DOHH2 (cell line): ENCODE data around the gene ANKRD13C.
"Not testable (repeated sequence)": the region's sequence is repeated elsewhere in the genome, so short reads cannot be mapped to it uniquely, and the experiment has no call there.

Source experiments
- H3F3A ChIP-seq: fragments of 200-600 bp; sonication (generic), shearing (Covaris generic); 2 replicates; pipeline ENCODE4 v1.6.0; 2016; ENCODE audit warnings: antibody characterized with exemption, mild to moderate bottlenecking; ENCODE audit not compliant: control insufficient read depth, insufficient read depth
- H3K27ac ChIP-seq: fragments of 200-600 bp; sonication (generic); 2 replicates; pipeline ENCODE4 v1.5.1; 2014; ENCODE audit warnings: low read depth, mild to moderate bottlenecking, low read length, moderate library complexity
- H3K27me3 ChIP-seq: fragments of 200-600 bp; sonication (generic); 2 replicates; pipeline ENCODE4 v1.6.1; 2014; ENCODE audit warnings: mild to moderate bottlenecking, low read length, mixed read lengths; ENCODE audit not compliant: control insufficient read depth
- H3K36me3 ChIP-seq: fragments of 200-600 bp; sonication (generic); 2 replicates; pipeline ENCODE4 v1.6.1; 2014; ENCODE audit warnings: mild to moderate bottlenecking, low read length, moderate library complexity, mixed read lengths; ENCODE audit not compliant: control insufficient read depth
- H3K4me1 ChIP-seq: fragments of 200-600 bp; sonication (generic); 2 replicates; pipeline ENCODE4 v1.6.1; 2014; ENCODE audit warnings: mild to moderate bottlenecking, low read length, mixed read lengths; ENCODE audit not compliant: control insufficient read depth
- H3K4me2 ChIP-seq: fragments of 200-600 bp; sonication (generic); 2 replicates; pipeline ENCODE4 v1.6.0; 2014; ENCODE audit warnings: mild to moderate bottlenecking, low read length, moderate library complexity
- H3K4me3 ChIP-seq: fragments of 200-600 bp; sonication (generic); 2 replicates; pipeline ENCODE4 v1.5.1; 2014; ENCODE audit warnings: mild to moderate bottlenecking, low read length, mixed read lengths
- H3K79me2 ChIP-seq: fragments of 200-600 bp; sonication (generic); 2 replicates; pipeline ENCODE4 v1.6.1; 2014; ENCODE audit warnings: mild to moderate bottlenecking, low read length, mixed read lengths; ENCODE audit not compliant: control insufficient read depth
- H3K9me2 ChIP-seq: fragments of 200-600 bp; sonication (generic); replicated peaks from 2 replicates; pipeline ENCODE4 v1.6.1; 2014; ENCODE audit warnings: mild to moderate bottlenecking, low read length, mixed read lengths; ENCODE audit not compliant: control insufficient read depth
- H3K9me3 ChIP-seq: fragments of 200-600 bp; sonication (generic); 2 replicates; pipeline ENCODE4 v1.6.1; 2014; ENCODE audit warnings: antibody characterized with exemption, low read length, mixed read lengths; ENCODE audit not compliant: control insufficient read depth, insufficient read depth
- H4K20me1 ChIP-seq: fragments of 200-600 bp; sonication (generic); 2 replicates; pipeline ENCODE4 v1.6.0; 2014; ENCODE audit warnings: low read depth, mild to moderate bottlenecking, antibody characterized with exemption, low read length, moderate library complexity; ENCODE audit not compliant: control insufficient read depth, insufficient read depth
- EZH2phosphoT487 ChIP-seq: fragments of 200-600 bp; sonication (generic); IDR thresholded peaks from 2 replicates; pipeline ENCODE4 v1.6.1; 2017; ENCODE audit warnings: borderline replicate concordance, mild to moderate bottlenecking, antibody characterized with exemption, low read length, moderate library complexity, mixed read lengths
- TF ChIP-seq, protein P1 (sequence below): fragments of 200-600 bp; sonication (generic); IDR thresholded peaks from one replicate; pipeline ENCODE4 v1.5.1; 2014; ENCODE audit warnings: antibody characterized with exemption, mild to moderate bottlenecking, low read depth, low read length; ENCODE audit not compliant: poor library complexity, severe bottlenecking

Gene ANKRD13C

GRCh38 chr1:70372426-70372825 lies 17.9 kb upstream of the ANKRD13C start:
- Histone ChIP-seq H3K4me3 (no peak overlapping the region), H3K4me1 (no peaks in the 10 kb centered on the region), H3K27me3 (no peaks in the 10 kb centered on the region), H3K9me3 (no peaks in the 10 kb centered on the region), H3F3A (no peaks in the 10 kb centered on the region), H3K27ac (no peak overlapping the region), H3K79me2 (no peaks in the 10 kb centered on the region), H3K9me2 (no peaks in the 10 kb centered on the region), H3K4me2 (no peak overlapping the region), H3K36me3 (no peaks in the 10 kb centered on the region), H4K20me1 (no peaks in the 10 kb centered on the region)
- TF ChIP-seq, protein P1, sequence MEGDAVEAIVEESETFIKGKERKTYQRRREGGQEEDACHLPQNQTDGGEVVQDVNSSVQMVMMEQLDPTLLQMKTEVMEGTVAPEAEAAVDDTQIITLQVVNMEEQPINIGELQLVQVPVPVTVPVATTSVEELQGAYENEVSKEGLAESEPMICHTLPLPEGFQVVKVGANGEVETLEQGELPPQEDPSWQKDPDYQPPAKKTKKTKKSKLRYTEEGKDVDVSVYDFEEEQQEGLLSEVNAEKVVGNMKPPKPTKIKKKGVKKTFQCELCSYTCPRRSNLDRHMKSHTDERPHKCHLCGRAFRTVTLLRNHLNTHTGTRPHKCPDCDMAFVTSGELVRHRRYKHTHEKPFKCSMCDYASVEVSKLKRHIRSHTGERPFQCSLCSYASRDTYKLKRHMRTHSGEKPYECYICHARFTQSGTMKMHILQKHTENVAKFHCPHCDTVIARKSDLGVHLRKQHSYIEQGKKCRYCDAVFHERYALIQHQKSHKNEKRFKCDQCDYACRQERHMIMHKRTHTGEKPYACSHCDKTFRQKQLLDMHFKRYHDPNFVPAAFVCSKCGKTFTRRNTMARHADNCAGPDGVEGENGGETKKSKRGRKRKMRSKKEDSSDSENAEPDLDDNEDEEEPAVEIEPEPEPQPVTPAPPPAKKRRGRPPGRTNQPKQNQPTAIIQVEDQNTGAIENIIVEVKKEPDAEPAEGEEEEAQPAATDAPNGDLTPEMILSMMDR: no peak
- no peak for TF ChIP-seq EZH2phosphoT487

GRCh38 chr1:70371586-70371985 lies 17.1 kb upstream of the ANKRD13C start:
- not testable (repeated sequence) for H3F3A ChIP-seq, H3K4me2 ChIP-seq, H3K27ac ChIP-seq, H4K20me1 ChIP-seq, H3K79me2 ChIP-seq, H3K27me3 ChIP-seq, H3K4me3 ChIP-seq, H3K9me3 ChIP-seq, H3K4me1 ChIP-seq, H3K36me3 ChIP-seq, H3K9me2 ChIP-seq

DNA sequence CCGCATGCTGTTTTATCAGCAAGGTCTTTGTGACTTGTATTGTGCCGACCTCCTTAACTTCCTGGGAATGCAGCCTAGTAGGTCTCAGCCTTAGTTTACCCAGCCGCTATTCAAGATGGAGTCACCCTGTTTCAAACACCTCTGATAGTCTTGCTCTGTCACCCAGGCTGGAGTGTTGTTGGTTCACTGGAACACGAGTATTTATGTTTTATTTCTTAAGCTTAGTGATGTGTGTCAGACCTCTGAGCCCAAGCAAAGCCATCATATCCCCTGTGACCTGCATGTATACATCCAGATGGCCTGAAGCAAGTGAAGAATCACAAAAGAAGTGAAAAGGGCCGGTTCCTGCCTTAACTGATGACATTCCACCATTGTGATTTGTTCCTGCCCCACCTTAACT lies 12.9 kb upstream of the ANKRD13C start:
- H3K79me2 ChIP-seq, H3K4me2 ChIP-seq, H3K4me1 ChIP-seq, H3K4me3 ChIP-seq, H4K20me1 ChIP-seq, H3K27me3 ChIP-seq, H3K9me2 ChIP-seq, H3K27ac ChIP-seq, H3F3A ChIP-seq, H3K9me3 ChIP-seq, H3K36me3 ChIP-seq: not testable (repeated sequence)

DNA sequence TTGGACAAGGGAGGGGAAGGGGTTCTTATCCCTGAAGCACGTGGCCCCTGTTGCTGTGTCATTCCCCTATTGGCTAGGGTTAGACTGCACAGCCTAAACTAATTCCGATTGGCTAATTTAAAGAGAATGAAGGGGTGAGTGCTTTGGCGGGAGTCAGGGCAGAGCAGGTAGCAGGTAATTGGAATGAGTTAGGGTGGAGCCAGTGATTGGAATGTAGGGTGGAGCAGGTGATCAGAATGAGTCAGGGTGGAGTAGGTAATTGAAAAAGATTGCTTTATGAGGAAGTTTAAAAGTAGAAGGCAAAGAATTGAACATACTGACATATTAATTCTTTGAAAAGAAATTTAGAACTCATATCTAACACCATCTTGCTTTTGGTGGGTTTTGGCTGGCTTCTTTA lies 12.5 kb upstream of the ANKRD13C start:
- H3K79me2 ChIP-seq, H3F3A ChIP-seq, H3K27ac ChIP-seq, H3K9me2 ChIP-seq, H3K9me3 ChIP-seq, H3K4me3 ChIP-seq, H4K20me1 ChIP-seq, H3K27me3 ChIP-seq, H3K4me2 ChIP-seq, H3K36me3 ChIP-seq, H3K4me1 ChIP-seq: not testable (repeated sequence)

DNA sequence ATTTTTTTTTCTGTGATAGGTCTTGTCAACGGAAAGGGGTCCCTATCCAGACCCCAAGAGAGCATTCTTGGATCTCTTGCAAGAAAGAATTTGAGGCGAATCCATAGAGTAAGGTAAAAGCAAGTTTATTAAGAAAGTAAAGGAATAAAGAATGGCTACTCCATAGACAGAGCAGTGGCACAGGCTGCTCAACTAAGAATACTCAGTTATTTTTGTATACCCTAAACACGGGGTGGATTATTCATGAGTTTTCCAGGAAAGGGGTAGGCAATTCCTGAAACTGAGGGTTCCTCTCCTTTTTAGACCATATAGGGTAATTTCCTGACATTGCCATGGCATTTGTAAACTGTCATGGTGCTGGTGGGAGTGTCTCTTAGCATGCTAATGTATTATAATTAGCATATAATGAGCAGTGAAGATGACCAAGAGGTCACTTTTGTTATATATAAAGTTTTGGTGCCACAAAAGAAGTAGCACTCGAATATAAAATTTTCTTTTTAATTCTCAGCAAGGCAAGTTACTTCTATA lies 12.0 kb upstream of the ANKRD13C start:
- H3K27ac ChIP-seq, H3K4me1 ChIP-seq, H3F3A ChIP-seq: not testable (repeated sequence)

More for the DNA sequence above, 12.0 kb upstream of the ANKRD13C start:
- not testable (repeated sequence) for H3K9me3 ChIP-seq, H3K36me3 ChIP-seq, H3K4me3 ChIP-seq, H3K79me2 ChIP-seq, H3K27me3 ChIP-seq, H4K20me1 ChIP-seq, H3K9me2 ChIP-seq, H3K4me2 ChIP-seq
